Measurements from ENCODE around the gene GNB2. TPM values are rescaled to one million over a fixed set of nuclear protein-coding genes. Genes with fewer than 3 reads are reported as not detected.

Gene GNB2
- total RNA-seq, 1 experiment from 2014 or later: 65.0 TPM

DNA sequence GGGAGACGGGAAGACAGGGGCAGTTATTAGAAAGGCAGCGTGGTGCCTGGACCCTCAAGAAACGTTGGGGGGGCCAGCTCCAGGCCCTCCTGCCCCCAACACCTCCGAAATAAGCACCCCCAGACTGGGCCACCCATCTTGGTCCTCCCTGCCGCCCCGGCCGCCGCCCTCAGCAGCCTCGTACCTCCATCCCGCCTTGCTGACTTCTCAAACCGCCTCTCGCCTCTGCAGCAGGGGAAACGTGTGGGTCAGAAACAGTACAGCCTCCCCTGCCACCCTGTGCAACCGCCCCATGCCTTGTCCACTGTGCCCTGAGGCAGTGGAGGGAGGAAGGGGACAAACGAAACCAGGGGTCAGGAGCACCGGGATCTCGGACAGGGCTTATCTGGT, 13.3 kb downstream of the GNB2 start:
- Histone ChIP-seq H3K79me2 (ENCODE audit: low read length) (peaks cover 36% of the 10 kb centered on the region), H3K27me3 (ENCODE audit: low read length) (no peaks in the 10 kb centered on the region), H3K9me2 (replicated peaks; ENCODE audit: insufficient read depth, low read length) (no peaks in the 10 kb centered on the region), H3K9ac (ENCODE audit: low read length) (no peak overlapping the region), H4K20me1 (ENCODE audit: insufficient read depth, low read depth, low read length) (peaks cover 33% of the 10 kb centered on the region), H3K36me3 (ENCODE audit: insufficient read depth, low read length) (peaks cover 19% of the 10 kb centered on the region), H3K4me1 (ENCODE audit: low read length) (peaks cover 11% of the 10 kb centered on the region), H3K4me3 (ENCODE audit: low read length) (no peak overlapping the region), H2AFZ (ENCODE audit: low read length) (no peak overlapping the region), H3K9me3 (ENCODE audit: low read length) (no peaks in the 10 kb centered on the region), H3K27ac (ENCODE audit: low read length) (no peak overlapping the region), H3K4me2 (ENCODE audit: low read depth, low read length, poor library complexity, severe bottlenecking) (no peak overlapping the region)
- DNase-seq: no peak

GRCh38 chr7:100687261-100687660, 13.7 kb downstream of the GNB2 start:
- Histone ChIP-seq H3K4me3 (ENCODE audit: low read length) (no peak overlapping the region), H3K27me3 (ENCODE audit: low read length) (no peaks in the 10 kb centered on the region), H3K4me1 (ENCODE audit: low read length) (peaks cover 15% of the 10 kb centered on the region), H3K9me2 (replicated peaks; ENCODE audit: insufficient read depth, low read length) (no peaks in the 10 kb centered on the region), H2AFZ (ENCODE audit: low read length) (no peak overlapping the region), H3K9ac (ENCODE audit: low read length) (no peak overlapping the region), H3K27ac (ENCODE audit: low read length) (no peak overlapping the region), H3K4me2 (ENCODE audit: low read depth, low read length, poor library complexity, severe bottlenecking) (no peak overlapping the region), H3K79me2 (ENCODE audit: low read length) (peaks cover 41% of the 10 kb centered on the region), H3K36me3 (ENCODE audit: insufficient read depth, low read length) (peaks cover 19% of the 10 kb centered on the region), H3K9me3 (ENCODE audit: low read length) (no peaks in the 10 kb centered on the region), H4K20me1 (ENCODE audit: insufficient read depth, low read depth, low read length) (peaks cover 38% of the 10 kb centered on the region)
- no peak for DNase-seq

DNA sequence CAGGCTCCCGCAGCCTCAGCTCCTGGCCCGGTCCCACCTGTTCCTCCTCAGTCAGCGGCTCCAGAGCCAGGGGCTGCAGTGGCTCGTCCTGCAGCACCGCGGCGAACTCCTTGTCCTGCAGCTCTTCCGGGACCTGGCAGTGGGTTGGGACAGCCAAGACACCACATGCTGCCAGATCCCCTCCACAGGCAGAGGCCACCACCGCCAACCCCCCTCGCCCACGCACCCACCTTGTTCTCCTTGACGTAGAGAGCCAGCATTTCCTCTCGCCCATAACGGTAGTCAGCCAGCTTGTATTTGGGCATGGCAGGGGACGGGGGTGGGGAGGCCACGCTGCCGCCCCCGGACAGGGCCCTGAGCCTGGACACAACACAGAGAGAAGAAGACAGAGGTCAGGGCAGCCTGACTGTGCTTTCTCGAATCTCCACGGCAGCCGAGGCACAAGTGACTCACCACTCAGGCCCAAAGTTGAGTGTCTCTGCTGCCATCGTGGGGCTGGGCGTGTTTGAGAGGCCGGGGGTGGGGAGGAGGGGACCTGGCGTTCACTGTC, 14.3 kb downstream of the GNB2 start:
- Histone ChIP-seq H3K4me1 (ENCODE audit: low read length) (peaks cover 21% of the 10 kb centered on the region), H3K36me3 (ENCODE audit: insufficient read depth, low read length) (peaks cover 16% of the 10 kb centered on the region), H3K27me3 (ENCODE audit: low read length) (no peaks in the 10 kb centered on the region), H3K4me3 (ENCODE audit: low read length) (no peak overlapping the region), H2AFZ (ENCODE audit: low read length) (no peak overlapping the region), H3K9ac (ENCODE audit: low read length) (no peak overlapping the region), H3K9me2 (replicated peaks; ENCODE audit: insufficient read depth, low read length) (no peaks in the 10 kb centered on the region), H3K79me2 (ENCODE audit: low read length) (peaks cover 46% of the 10 kb centered on the region), H3K4me2 (ENCODE audit: low read depth, low read length, poor library complexity, severe bottlenecking) (no peak overlapping the region), H3K27ac (ENCODE audit: low read length) (no peak overlapping the region), H4K20me1 (ENCODE audit: insufficient read depth, low read depth, low read length) (peaks cover 37% of the 10 kb centered on the region), H3K9me3 (ENCODE audit: low read length) (no peaks in the 10 kb centered on the region)
- DNase-seq: no peak

GRCh38 chr7:100688326-100688860, 14.9 kb downstream of the GNB2 start:
- no peak overlapping the region for H2AFZ ChIP-seq (ENCODE audit: low read length)
- no peaks in the 10 kb centered on the region for H3K9me2 ChIP-seq (replicated peaks; ENCODE audit: insufficient read depth, low read length)
- no peaks in the 10 kb centered on the region for H3K27me3 ChIP-seq (ENCODE audit: low read length)
- H3K4me2 ChIP-seq (ENCODE audit: low read depth, low read length, poor library complexity, severe bottlenecking): no peak overlapping the region
- peaks cover 16% of the 10 kb centered on the region for H3K36me3 ChIP-seq (ENCODE audit: insufficient read depth, low read length)
- no peaks in the 10 kb centered on the region for H3K9me3 ChIP-seq (ENCODE audit: low read length)
- no peak overlapping the region for H3K9ac ChIP-seq (ENCODE audit: low read length)
- H3K27ac ChIP-seq (ENCODE audit: low read length): no peak overlapping the region
- DNase-seq: no peak
- peaks cover 22% of the 10 kb centered on the region for H3K4me1 ChIP-seq (ENCODE audit: low read length)
- peaks cover 37% of the 10 kb centered on the region for H4K20me1 ChIP-seq (ENCODE audit: insufficient read depth, low read depth, low read length)
- no peak overlapping the region for H3K4me3 ChIP-seq (ENCODE audit: low read length)
- peaks cover 52% of the 10 kb centered on the region for H3K79me2 ChIP-seq (ENCODE audit: low read length)

DNA sequence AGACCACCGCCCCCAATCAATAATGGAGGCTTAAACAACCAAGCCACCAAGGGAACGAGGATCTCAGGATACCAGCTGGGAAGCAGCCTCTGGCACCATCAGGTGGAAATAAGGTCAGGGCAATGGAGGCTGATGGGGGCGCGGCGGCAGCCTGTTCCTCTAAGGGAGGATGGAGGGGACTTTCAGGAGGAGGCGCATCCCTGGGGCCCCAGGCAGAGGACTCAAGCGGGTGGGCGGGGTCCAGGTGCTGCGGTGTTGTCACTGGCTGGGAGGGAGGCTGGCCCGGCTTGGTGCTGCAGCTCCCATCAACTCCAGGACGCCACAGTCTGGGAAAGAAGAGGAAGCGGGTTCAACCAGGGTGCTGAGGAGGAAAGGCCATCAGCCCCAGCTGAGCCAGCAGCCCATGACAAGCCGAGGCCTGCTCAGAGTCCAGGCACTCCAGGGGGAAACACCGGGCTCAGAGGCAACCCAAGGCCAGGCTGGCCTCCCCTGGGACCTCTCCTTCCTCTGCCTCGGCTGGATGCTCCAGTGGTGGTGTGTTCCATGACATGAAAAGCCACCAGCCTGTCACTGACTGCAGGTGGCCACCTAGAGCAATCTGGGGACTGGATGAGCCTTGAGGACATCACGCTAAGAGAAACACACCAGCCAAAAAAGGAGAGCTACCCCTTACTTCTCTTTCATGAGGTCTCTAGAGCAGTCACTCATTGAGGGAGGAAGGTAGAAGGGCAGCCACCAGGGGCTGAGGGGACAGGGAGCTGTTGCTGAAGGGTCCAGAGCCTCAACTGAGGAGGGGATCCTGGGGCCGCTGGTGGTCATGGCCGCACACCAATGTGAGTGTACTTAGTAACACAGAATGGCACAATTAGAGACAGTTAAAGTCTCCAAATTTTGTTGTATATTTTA, 15.9 kb downstream of the GNB2 start:
- H2AFZ ChIP-seq (ENCODE audit: low read length): no peak overlapping the region
- peaks cover 16% of the 10 kb centered on the region for H3K36me3 ChIP-seq (ENCODE audit: insufficient read depth, low read length)
- H3K27ac ChIP-seq (ENCODE audit: low read length): no peak overlapping the region
- no peaks in the 10 kb centered on the region for H3K9me2 ChIP-seq (replicated peaks; ENCODE audit: insufficient read depth, low read length)
- peaks cover 54% of the 10 kb centered on the region for H3K79me2 ChIP-seq (ENCODE audit: low read length)
- no peaks in the 10 kb centered on the region for H3K9me3 ChIP-seq (ENCODE audit: low read length)
- H3K27me3 ChIP-seq (ENCODE audit: low read length): no peaks in the 10 kb centered on the region
- H4K20me1 ChIP-seq (ENCODE audit: insufficient read depth, low read depth, low read length): peaks cover 37% of the 10 kb centered on the region
- DNase-seq: no peak
- peaks cover 24% of the 10 kb centered on the region for H3K4me1 ChIP-seq (ENCODE audit: low read length)
- no peak overlapping the region for H3K9ac ChIP-seq (ENCODE audit: low read length)
- no peak overlapping the region for H3K4me3 ChIP-seq (ENCODE audit: low read length)
- H3K4me2 ChIP-seq (ENCODE audit: low read depth, low read length, poor library complexity, severe bottlenecking): no peak overlapping the region

DNA sequence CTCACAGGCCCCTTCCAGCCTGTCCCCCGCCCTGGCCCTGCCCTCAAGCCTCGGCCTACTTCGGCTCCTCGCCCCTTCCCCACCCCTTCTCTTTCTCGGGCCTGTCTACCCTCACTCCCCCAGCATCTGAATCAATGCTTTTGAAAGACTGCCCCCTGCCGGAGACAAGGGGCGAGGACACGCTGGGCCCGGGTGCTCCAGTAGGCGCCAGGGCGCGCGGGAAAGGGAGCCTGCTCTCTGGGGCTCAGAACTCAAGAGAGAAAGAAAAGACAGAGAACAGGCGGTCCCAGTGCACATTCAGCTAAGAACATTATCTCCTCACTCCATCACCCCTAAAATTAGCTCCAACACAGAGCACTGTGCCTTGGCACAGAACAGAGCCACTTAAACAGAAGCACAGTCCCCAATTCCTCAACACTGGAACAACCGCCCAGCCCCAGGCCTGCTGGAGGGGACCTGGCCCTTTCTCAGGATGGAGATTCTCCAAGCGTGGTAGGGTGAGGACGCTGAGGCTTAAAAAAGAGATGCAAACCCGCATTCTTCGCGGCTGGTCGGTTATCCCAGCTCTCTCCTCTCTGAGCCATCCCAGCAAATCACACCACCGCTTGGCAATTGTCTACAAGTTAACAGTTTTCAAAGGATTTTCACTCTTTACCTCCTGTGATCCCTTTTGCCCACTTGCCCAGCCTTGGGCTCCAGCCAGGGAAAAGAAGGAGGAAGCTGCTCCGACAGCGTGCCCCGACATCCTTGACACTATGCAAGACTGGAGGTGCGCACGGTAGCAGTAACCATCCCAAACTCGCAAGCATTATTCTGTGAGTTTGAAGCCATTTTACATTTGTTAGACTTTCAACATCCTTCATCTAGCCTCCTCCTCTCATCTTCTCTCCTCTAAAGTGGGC, 18.4 kb downstream of the GNB2 start:
- Histone ChIP-seq H3K79me2 (ENCODE audit: low read length) (peaks cover 54% of the 10 kb centered on the region), H3K27me3 (ENCODE audit: low read length) (no peaks in the 10 kb centered on the region), H3K9ac (ENCODE audit: low read length) (peak overlapping the region; percentile 86), H3K9me3 (ENCODE audit: low read length) (no peaks in the 10 kb centered on the region), H3K27ac (ENCODE audit: low read length) (peak overlapping the region; percentile 14; the same call in 1 of the 2 replicates), H3K4me2 (ENCODE audit: low read depth, low read length, poor library complexity, severe bottlenecking) (peak overlapping the region; percentile 94), H2AFZ (ENCODE audit: low read length) (no peak overlapping the region), H3K36me3 (ENCODE audit: insufficient read depth, low read length) (peaks cover 16% of the 10 kb centered on the region), H3K4me1 (ENCODE audit: low read length) (peaks cover 38% of the 10 kb centered on the region), H4K20me1 (ENCODE audit: insufficient read depth, low read depth, low read length) (peaks cover 37% of the 10 kb centered on the region), H3K4me3 (ENCODE audit: low read length) (peak overlapping the region; percentile 94), H3K9me2 (replicated peaks; ENCODE audit: insufficient read depth, low read length) (no peaks in the 10 kb centered on the region)
- DNase-seq: peak; percentile 93

- Histone ChIP-seq H3K79me2 (ENCODE audit: low read length) (peaks cover 54% of the 10 kb centered on the region), H3K36me3 (ENCODE audit: insufficient read depth, low read length) (peaks cover 16% of the 10 kb centered on the region), H3K27ac (ENCODE audit: low read length) (no peak overlapping the region), H2AFZ (ENCODE audit: low read length) (no peak overlapping the region), H3K9me2 (replicated peaks; ENCODE audit: insufficient read depth, low read length) (no peaks in the 10 kb centered on the region), H3K9ac (ENCODE audit: low read length) (peak overlapping the region; percentile 86), H3K27me3 (ENCODE audit: low read length) (no peaks in the 10 kb centered on the region), H3K4me3 (ENCODE audit: low read length) (peak overlapping the region; percentile 94), H4K20me1 (ENCODE audit: insufficient read depth, low read depth, low read length) (peaks cover 37% of the 10 kb centered on the region), H3K4me1 (ENCODE audit: low read length) (peaks cover 38% of the 10 kb centered on the region), H3K9me3 (ENCODE audit: low read length) (no peaks in the 10 kb centered on the region), H3K4me2 (ENCODE audit: low read depth, low read length, poor library complexity, severe bottlenecking) (peak overlapping the region; percentile 94)
- DNase-seq: no peak
These were observed 19.0 kb downstream of the GNB2 start for GRCh38 chr7:100692578-100692961.
